Activated B cell treated with CpG ODN at 0.5 μM for 24 hours (primary cell): ENCODE measurements around the gene NEURL4. TPM values are rescaled to one million over a fixed set of nuclear protein-coding genes. Genes with fewer than 3 reads are reported as not detected.

Source experiments
- ATAC-seq: fragments of 200-7000 bp; cut with Tn5 transposase; one replicate; pipeline ENCODE4 v1.10.0; 2021; ENCODE audit warnings: low read depth, mild to moderate bottlenecking, moderate library complexity
- CTCF ChIA-PET: fragments of 350-600 bp; sonication (Branson Sonifier 250); formaldehyde crosslinking; loops from one replicate; lab custom pipeline; 2021; ENCODE audit warnings: antibody characterized with exemption; lab: Charles Lee
- POLR2A ChIA-PET: fragments of 350-600 bp; sonication (Branson Sonifier 250); formaldehyde crosslinking; loops from one replicate; lab custom pipeline; 2021; ENCODE audit warnings: antibody characterized with exemption; lab: Charles Lee
- DNase-seq: peaks from one replicate; pipeline ENCODE4 v3.0.0; 2022
- H3K27ac Mint-ChIP-seq: one replicate; pipeline ENCODE4 v1.8.0; 2020; ENCODE audit warnings: mixed read lengths
- H3K27me3 Mint-ChIP-seq: one replicate; pipeline ENCODE4 v1.8.0; 2021; ENCODE audit warnings: mixed read lengths
- H3K36me3 Mint-ChIP-seq: one replicate; pipeline ENCODE4 v1.8.0; 2021; ENCODE audit warnings: low read depth, mixed read lengths
- H3K4me1 Mint-ChIP-seq: one replicate; pipeline ENCODE4 v1.8.0; 2021; ENCODE audit warnings: mixed read lengths
- H3K4me3 Mint-ChIP-seq: one replicate; pipeline ENCODE4 v1.8.0; 2020; ENCODE audit warnings: mild to moderate bottlenecking, mixed read lengths
- H3K9me3 Mint-ChIP-seq: one replicate; pipeline ENCODE4 v1.8.0; 2020; ENCODE audit warnings: mixed read lengths
- CTCF ChIP-seq: fragments of 200-600 bp; IDR thresholded peaks from one replicate; pipeline ENCODE4 v1.8.0; 2022; ENCODE audit warnings: antibody characterized with exemption, mild to moderate bottlenecking
- intact Hi-C: fragments of 100-400 bp; cut with micrococcal nuclease; formaldehyde crosslinking; loops from one replicate; pipeline ENCODE4 v1.15.1; 2024
- total RNA-seq: library from RNA; stranded (reverse); gene quantifications from 2 replicates; pipeline ENCODE4 v1.2.3, GENCODE V29; 2022

The NEURL4 gene
- total RNA-seq, 1 donor from 2014 or later = 60.1 TPM

GRCh38 chr17:7325031-7325528, 4.1 kb downstream of the NEURL4 start:
- no peaks in the 10 kb centered on the region for H3K9me3 Mint-ChIP-seq
- ChIA-PET CTCF (interaction anchor here (0.6 to 2.2 kb wide), 9 partner anchors 9 to 151 kb away, joined by 3 to 18 read pairs (median 3); partner anchors contain the start of genes ACAP1 and GPS2), POLR2A (interaction anchor here (0.7 to 3.6 kb wide), 5 partner anchors 9 to 26 kb away, joined by 3 to 20 read pairs (median 3); partner anchors contain the start of gene ACAP1)
- H3K27ac Mint-ChIP-seq = no peak overlapping the region
- no peak for TF ChIP-seq CTCF
- H3K36me3 Mint-ChIP-seq = peaks cover 76% of the 10 kb centered on the region
- no peaks in the 10 kb centered on the region for H3K27me3 Mint-ChIP-seq
- peaks cover 22% of the 10 kb centered on the region for H3K4me1 Mint-ChIP-seq
- no peak overlapping the region for H3K4me3 Mint-ChIP-seq
- intact Hi-C loops = no loop called here
- ATAC-seq (no peak), DNase-seq (no peak)

- CTCF ChIA-PET = interaction anchor here (0.7 to 2.2 kb wide), 8 partner anchors 9 to 151 kb away, joined by 3 to 18 read pairs (median 3); partner anchors contain the start of genes ACAP1 and GPS2
- peaks cover 72% of the 10 kb centered on the region for H3K36me3 Mint-ChIP-seq
- ATAC-seq (no peak), DNase-seq (no peak)
- peaks cover 16% of the 10 kb centered on the region for H3K4me1 Mint-ChIP-seq
- TF ChIP-seq CTCF = no peak
- no peak overlapping the region for H3K27ac Mint-ChIP-seq
- H3K4me3 Mint-ChIP-seq = no peak overlapping the region
- H3K9me3 Mint-ChIP-seq = no peaks in the 10 kb centered on the region
- POLR2A ChIA-PET = interaction anchor here (0.7 to 3.6 kb wide), 6 partner anchors 8 to 27 kb away, joined by 3 to 20 read pairs (median 4); partner anchors contain the start of gene ACAP1
- intact Hi-C loops = loop anchor here (1.0 kb wide), 3 partner anchors 21 to 43 kb away; partner anchors contain the start of genes KCTD11 and SLC2A4
- H3K27me3 Mint-ChIP-seq = no peaks in the 10 kb centered on the region
These were observed 4.7 kb downstream of the NEURL4 start for GRCh38 chr17:7324438-7324779.

GRCh38 chr17:7323731-7324437, 5.3 kb downstream of the NEURL4 start:
- Mint-ChIP-seq H3K4me3 (no peak overlapping the region), H3K9me3 (no peaks in the 10 kb centered on the region), H3K36me3 (peaks cover 71% of the 10 kb centered on the region), H3K27me3 (no peaks in the 10 kb centered on the region), H3K4me1 (peaks cover 15% of the 10 kb centered on the region), H3K27ac (no peak overlapping the region)
- DNase-seq (peak; percentile 62), ATAC-seq (peak; percentile 41)
- intact Hi-C loops = loop anchor here (1.0 kb wide), 3 partner anchors 21 to 43 kb away; partner anchors contain the start of genes KCTD11 and SLC2A4
- ChIA-PET CTCF (interaction anchor here (0.7 to 2.2 kb wide), 6 partner anchors 10 to 26 kb away, joined by 3 to 18 read pairs (median 5); partner anchors contain the start of gene ACAP1), POLR2A (interaction anchor here (0.9 to 1.3 kb wide), 3 partner anchors 8 to 27 kb away, joined by 3 to 7 read pairs (median 4); partner anchors contain the start of gene ACAP1)
- peak; percentile 64 for TF ChIP-seq CTCF

GRCh38 chr17:7322520-7323194, 6.5 kb downstream of the NEURL4 start:
- no peaks in the 10 kb centered on the region for H3K27me3 Mint-ChIP-seq
- DNase-seq = no peak
- ChIA-PET POLR2A (interaction anchor here (0.8 to 1.5 kb wide), 2 partner anchors 14 to 27 kb away, joined by 3 to 4 read pairs; partner anchors contain the start of gene ACAP1), CTCF (interaction anchor here (0.9 kb wide), 1 partner anchor 24 kb away, joined by 3 read pairs; no protein-coding TSS in a partner anchor)
- intact Hi-C loops = no loop called here
- no peak for ATAC-seq
- peaks cover 3% of the 10 kb centered on the region for H3K4me1 Mint-ChIP-seq
- peaks cover 82% of the 10 kb centered on the region for H3K36me3 Mint-ChIP-seq
- no peak overlapping the region for H3K27ac Mint-ChIP-seq
- H3K4me3 Mint-ChIP-seq = no peak overlapping the region
- H3K9me3 Mint-ChIP-seq = no peaks in the 10 kb centered on the region
- TF ChIP-seq CTCF = no peak
